HepG2 (cell line): Measurements from ENCODE around the gene CIAPIN1. TPM values are rescaled to one million over a fixed set of nuclear protein-coding genes. Genes with fewer than 3 reads are reported as not detected.

Experiments
- CSRNP2 ChIP-seq: sonication (generic); formaldehyde crosslinking; conservative IDR thresholded peaks from 2 replicates; pipeline ENCODE4 v1.8.0; 2022; ENCODE audit warnings: low read depth, missing genetic modification reagents
- HINFP ChIP-seq: sonication (generic); formaldehyde crosslinking; IDR thresholded peaks from 2 replicates; pipeline ENCODE4 v1.4.0; 2020; ENCODE audit warnings: low read depth, mild to moderate bottlenecking, missing genetic modification reagents
- MBNL3 ChIP-seq: fragments of 250-450 bp; sonication (Bioruptor Pico); conservative IDR thresholded peaks from 2 replicates; pipeline ENCODE4 v1.8.0; 2022; ENCODE audit warnings: mild to moderate bottlenecking, inconsistent platforms
- ZFP90 ChIP-seq: sonication (generic); formaldehyde crosslinking; IDR thresholded peaks from 2 replicates; pipeline ENCODE4 v1.8.0; 2022; ENCODE audit warnings: missing genetic modification reagents, mild to moderate bottlenecking, inconsistent platforms, borderline replicate concordance
- ZNF746 ChIP-seq: sonication (generic); formaldehyde crosslinking; IDR thresholded peaks from 2 replicates; pipeline ENCODE4 v1.8.0; 2022; ENCODE audit warnings: mild to moderate bottlenecking, missing genetic modification reagents
- ZNF816 ChIP-seq: sonication (generic); formaldehyde crosslinking; IDR thresholded peaks from 2 replicates; pipeline ENCODE4 v1.8.0; 2022; ENCODE audit warnings: missing genetic modification reagents, mild to moderate bottlenecking, borderline replicate concordance
- polyA plus RNA-seq, 8 experiments: library from polyadenylated mRNA; depleted of rRNA in 3 of 8; stranded (reverse) in 7 of 8; unstranded in 1 of 8; fragments of >200 nt; fragmentation: Illumina TruSeq in 4 of 8; extraction: Trizol in 4 of 8; gene quantifications; 2 replicates each; pipeline versions ENCODE4 v1.2.1 to v1.2.3, GENCODE V29; 2011 to 2016; ENCODE audit warnings: low read depth in 4 of 8, missing spikeins in 1 of 8, mixed read lengths in 1 of 8; ENCODE audit not compliant: insufficient read depth in 1 of 8
- total RNA-seq, 5 experiments: library from RNA; depleted of rRNA; stranded (reverse); fragments of >200 nt; fragmentation: Illumina TruSeq; extraction: Trizol; gene quantifications; 2 replicates each; pipeline ENCODE4 v1.2.3, GENCODE V29; 2016; ENCODE audit warnings: low read depth in 1 of 5
- TF ChIP-seq, protein P1 (sequence below): IDR thresholded peaks from 2 replicates; pipeline ENCODE4 v1.6.1; 2012; ENCODE audit warnings: low read length, improper control_type of control experiment

Gene CIAPIN1
- total and polyA plus RNA-seq, 2 of the 13 experiments (the other 11 are each of a cell fraction or from before 2014, with no cell fraction given) = 69.3 to 89.7 TPM

DNA sequence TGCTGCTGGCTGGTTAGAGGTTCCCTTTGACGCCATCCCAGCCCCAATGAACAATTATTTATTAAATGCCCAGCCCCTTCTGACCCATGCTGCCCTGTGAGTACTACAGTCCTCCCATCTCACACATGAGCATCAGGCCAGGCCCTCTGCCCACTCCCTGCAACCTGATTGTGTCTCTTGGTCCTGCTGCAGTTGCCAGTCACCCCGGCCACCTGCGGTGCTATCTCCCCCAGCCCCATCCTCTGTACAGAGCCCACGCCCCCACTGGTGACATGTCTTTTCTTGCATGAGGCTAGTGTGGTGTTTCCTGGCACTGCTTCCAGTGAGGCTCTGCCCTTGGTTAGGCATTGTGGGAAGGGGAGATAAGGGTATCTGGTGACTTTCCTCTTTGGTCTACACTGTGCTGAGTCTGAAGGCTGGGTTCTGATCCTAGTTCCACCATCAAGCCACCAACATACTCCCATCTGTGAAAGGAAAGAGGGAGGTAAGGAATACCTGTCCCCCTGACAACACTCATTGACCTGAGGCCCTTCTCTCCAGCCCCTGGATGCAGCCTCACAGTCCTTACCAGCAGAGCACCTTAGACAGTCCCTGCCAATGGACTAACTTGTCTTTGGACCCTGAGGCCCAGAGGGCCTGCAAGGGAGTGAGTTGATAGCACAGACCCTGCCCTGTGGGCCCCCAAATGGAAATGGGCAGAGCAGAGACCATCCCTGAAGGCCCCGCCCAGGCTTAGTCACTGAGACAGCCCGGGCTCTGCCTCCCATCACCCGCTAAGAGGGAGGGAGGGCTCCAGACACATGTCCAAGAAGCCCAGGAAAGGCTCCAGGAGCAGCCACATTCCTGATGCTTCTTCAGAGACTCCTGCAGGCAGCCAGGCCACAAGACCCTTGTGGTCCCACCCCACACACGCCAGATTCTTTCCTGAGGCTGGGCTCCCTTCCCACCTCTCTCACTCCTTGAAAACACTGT, 63.6 kb downstream of the CIAPIN1 start (continued):
- TF ChIP-seq, protein P1, sequence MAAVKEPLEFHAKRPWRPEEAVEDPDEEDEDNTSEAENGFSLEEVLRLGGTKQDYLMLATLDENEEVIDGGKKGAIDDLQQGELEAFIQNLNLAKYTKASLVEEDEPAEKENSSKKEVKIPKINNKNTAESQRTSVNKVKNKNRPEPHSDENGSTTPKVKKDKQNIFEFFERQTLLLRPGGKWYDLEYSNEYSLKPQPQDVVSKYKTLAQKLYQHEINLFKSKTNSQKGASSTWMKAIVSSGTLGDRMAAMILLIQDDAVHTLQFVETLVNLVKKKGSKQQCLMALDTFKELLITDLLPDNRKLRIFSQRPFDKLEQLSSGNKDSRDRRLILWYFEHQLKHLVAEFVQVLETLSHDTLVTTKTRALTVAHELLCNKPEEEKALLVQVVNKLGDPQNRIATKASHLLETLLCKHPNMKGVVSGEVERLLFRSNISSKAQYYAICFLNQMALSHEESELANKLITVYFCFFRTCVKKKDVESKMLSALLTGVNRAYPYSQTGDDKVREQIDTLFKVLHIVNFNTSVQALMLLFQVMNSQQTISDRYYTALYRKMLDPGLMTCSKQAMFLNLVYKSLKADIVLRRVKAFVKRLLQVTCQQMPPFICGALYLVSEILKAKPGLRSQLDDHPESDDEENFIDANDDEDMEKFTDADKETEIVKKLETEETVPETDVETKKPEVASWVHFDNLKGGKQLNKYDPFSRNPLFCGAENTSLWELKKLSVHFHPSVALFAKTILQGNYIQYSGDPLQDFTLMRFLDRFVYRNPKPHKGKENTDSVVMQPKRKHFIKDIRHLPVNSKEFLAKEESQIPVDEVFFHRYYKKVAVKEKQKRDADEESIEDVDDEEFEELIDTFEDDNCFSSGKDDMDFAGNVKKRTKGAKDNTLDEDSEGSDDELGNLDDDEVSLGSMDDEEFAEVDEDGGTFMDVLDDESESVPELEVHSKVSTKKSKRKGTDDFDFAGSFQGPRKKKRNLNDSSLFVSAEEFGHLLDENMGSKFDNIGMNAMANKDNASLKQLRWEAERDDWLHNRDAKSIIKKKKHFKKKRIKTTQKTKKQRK = no peak
- TF ChIP-seq ZNF816 (no peak), ZFP90 (CRISPR knock-in tag) (no peak), ZNF746 (CRISPR knock-in tag) (peak; percentile 46; the same call in 1 of the 2 replicates), MBNL3 (CRISPR knock-in tag) (no peak), CSRNP2 (no peak), HINFP (CRISPR knock-in tag) (no peak)
